Calu3 (cell line): ENCODE measurements around the gene ABLIM2. TPM values are rescaled to one million over a fixed set of nuclear protein-coding genes. Genes with fewer than 3 reads are reported as not detected.

Experiments
- BruUV-seq: library from RNA; stranded (reverse); fragments of 400-500 nt; replicated peaks from 2 replicates; lab custom pipeline; 2021; lab: Mats Ljungman, UMichigan
- CTCF ChIA-PET: fragments of 300-600 bp; sonication (Branson Sonifier 250); formaldehyde crosslinking; loops from one replicate; lab custom pipeline; 2022; ENCODE audit warnings: antibody characterized with exemption; lab: Charles Lee
- DNase-seq: peaks from one replicate; pipeline ENCODE4 v3.0.0; 2022
- H3K27ac Mint-ChIP-seq: one replicate; pipeline ENCODE4 v1.8.0; 2022; ENCODE audit warnings: mixed read lengths; ENCODE audit not compliant: unreplicated experiment
- H3K27me3 Mint-ChIP-seq: one replicate; pipeline ENCODE4 v1.8.0; 2022; ENCODE audit warnings: mixed read lengths; ENCODE audit not compliant: unreplicated experiment
- H3K36me3 Mint-ChIP-seq: one replicate; pipeline ENCODE4 v1.8.0; 2022; ENCODE audit warnings: mild to moderate bottlenecking, moderate library complexity, mixed read lengths; ENCODE audit not compliant: insufficient read depth, unreplicated experiment
- H3K4me1 Mint-ChIP-seq: one replicate; pipeline ENCODE4 v1.8.0; 2022; ENCODE audit warnings: mild to moderate bottlenecking, low read depth, mixed read lengths; ENCODE audit not compliant: unreplicated experiment
- H3K4me3 Mint-ChIP-seq: one replicate; pipeline ENCODE4 v1.8.0; 2022; ENCODE audit warnings: mild to moderate bottlenecking, low read depth, moderate library complexity, mixed read lengths; ENCODE audit not compliant: unreplicated experiment
- H3K9me3 Mint-ChIP-seq: one replicate; pipeline ENCODE4 v1.8.0; 2022; ENCODE audit warnings: low read depth, mixed read lengths; ENCODE audit not compliant: unreplicated experiment
- intact Hi-C: fragments of 100-400 bp; cut with micrococcal nuclease; formaldehyde crosslinking; loops from one replicate; pipeline ENCODE4 v1.10.0; 2022; ENCODE audit not compliant: unreplicated experiment
- total RNA-seq: library from RNA; stranded (reverse); gene quantifications from 2 replicates; pipeline ENCODE4 v1.2.3, GENCODE V29; 2022
- TF ChIP-seq, protein P1 (sequence below): fragments of 200-600 bp; IDR thresholded peaks from one replicate; pipeline ENCODE4 v1.8.0; 2022; ENCODE audit warnings: antibody characterized with exemption; ENCODE audit not compliant: unreplicated experiment

Gene ABLIM2
- total RNA-seq, 1 experiment from 2014 or later: 1.0 TPM

DNA sequence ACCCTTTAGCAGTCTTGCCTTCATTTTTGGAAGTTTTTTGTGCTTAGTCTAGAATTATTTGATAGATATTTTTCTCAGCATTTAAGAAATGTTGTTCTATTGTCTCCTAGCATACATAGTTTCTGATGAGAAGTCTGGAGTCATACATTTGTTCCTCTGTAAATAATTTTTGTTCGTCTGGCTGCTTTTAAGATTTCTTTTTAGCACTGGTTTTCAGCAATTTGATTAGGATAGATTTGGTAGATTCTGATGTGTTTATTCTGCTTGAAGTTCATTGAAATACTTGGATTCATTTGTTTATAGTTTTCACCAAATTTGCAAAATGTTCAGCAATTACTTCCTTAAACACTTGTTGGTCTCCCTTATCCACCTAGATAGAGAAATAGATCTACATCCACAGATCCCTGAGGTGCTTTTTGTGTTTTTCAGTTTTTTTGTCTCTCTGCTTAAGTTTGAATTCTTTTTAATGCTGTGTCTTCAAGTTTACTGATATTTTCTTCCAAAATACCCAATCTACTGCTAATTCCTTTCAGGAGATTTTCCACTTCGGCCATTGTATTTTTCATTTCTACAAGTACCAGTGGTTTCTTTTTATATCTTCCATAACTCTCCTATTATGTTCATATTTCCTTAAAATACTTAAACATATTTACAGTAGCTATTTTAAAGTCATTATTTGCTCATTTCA is 64.9 kb downstream of the ABLIM2 start:
- H3K27me3 Mint-ChIP-seq: no peaks in the 10 kb centered on the region
- no peaks in the 10 kb centered on the region for H3K36me3 Mint-ChIP-seq
- BruUV-seq: no TSS peak
- no peak overlapping the region for H3K4me3 Mint-ChIP-seq
- H3K9me3 Mint-ChIP-seq: peaks cover 10% of the 10 kb centered on the region
- H3K27ac Mint-ChIP-seq: no peak overlapping the region
- intact Hi-C loops: no loop called here
- H3K4me1 Mint-ChIP-seq: no peaks in the 10 kb centered on the region
- CTCF ChIA-PET: no interaction called here
- DNase-seq: no peak
- TF ChIP-seq, protein P1, sequence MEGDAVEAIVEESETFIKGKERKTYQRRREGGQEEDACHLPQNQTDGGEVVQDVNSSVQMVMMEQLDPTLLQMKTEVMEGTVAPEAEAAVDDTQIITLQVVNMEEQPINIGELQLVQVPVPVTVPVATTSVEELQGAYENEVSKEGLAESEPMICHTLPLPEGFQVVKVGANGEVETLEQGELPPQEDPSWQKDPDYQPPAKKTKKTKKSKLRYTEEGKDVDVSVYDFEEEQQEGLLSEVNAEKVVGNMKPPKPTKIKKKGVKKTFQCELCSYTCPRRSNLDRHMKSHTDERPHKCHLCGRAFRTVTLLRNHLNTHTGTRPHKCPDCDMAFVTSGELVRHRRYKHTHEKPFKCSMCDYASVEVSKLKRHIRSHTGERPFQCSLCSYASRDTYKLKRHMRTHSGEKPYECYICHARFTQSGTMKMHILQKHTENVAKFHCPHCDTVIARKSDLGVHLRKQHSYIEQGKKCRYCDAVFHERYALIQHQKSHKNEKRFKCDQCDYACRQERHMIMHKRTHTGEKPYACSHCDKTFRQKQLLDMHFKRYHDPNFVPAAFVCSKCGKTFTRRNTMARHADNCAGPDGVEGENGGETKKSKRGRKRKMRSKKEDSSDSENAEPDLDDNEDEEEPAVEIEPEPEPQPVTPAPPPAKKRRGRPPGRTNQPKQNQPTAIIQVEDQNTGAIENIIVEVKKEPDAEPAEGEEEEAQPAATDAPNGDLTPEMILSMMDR: no peak

DNA sequence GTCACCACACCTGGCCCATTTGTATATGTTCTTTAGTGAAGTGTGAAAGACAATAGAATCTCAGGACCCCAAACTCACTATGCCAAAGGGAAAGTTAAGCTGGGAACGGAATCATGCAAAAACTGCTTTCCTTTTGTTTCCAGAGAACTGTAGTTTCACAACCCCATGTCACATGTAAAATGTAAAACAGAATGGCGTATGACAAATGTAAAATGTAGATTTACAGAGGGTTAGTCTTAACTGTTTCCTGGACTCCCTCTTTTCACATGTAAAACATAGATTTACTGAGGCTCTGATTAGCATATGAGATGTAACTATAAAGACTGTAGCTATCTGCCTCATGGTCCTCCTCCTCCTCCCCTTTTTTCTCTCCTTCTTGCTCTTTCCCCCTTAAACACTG is 66.3 kb downstream of the ABLIM2 start:
- no peak for DNase-seq
- no peaks in the 10 kb centered on the region for H3K4me1 Mint-ChIP-seq
- H3K9me3 Mint-ChIP-seq: peaks cover 10% of the 10 kb centered on the region
- BruUV-seq: no TSS peak
- CTCF ChIA-PET: no interaction called here
- no peaks in the 10 kb centered on the region for H3K36me3 Mint-ChIP-seq
- intact Hi-C loops: no loop called here
- TF ChIP-seq, protein P1: no peak
- no peak overlapping the region for H3K4me3 Mint-ChIP-seq
- no peak overlapping the region for H3K27ac Mint-ChIP-seq
- peaks cover 8% of the 10 kb centered on the region for H3K27me3 Mint-ChIP-seq

DNA sequence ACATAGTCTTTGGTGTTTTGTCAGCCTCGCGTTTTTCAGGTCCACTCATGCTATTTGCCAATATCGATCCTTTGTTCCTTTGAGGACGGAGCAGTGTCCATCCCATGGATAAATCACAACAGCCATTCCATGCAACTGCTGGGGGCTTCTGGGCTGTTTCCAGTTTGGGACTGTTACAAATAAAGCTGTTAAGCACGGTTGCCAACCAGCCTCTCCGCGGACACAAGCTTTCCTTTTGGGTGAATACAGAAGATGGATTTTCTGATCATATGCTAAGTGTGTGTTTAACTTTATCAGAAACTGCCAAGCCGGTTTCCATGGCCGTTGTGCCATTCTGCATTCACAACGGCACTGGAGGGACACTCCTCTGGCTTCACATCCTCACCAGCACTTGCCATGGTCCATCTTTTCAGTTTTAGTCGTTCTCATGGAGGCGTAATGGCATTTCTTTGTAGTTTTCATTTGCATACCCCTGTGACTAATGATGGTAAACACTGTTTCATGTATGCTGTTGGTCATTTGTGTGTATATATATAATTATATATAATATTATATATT is 67.8 kb downstream of the ABLIM2 start:
- no TSS peak for BruUV-seq
- Mint-ChIP-seq H3K4me3 (no peak overlapping the region), H3K27ac (no peak overlapping the region), H3K36me3 (no peaks in the 10 kb centered on the region), H3K4me1 (no peaks in the 10 kb centered on the region), H3K27me3 (peaks cover 16% of the 10 kb centered on the region), H3K9me3 (peaks cover 10% of the 10 kb centered on the region)
- DNase-seq: no peak
- CTCF ChIA-PET: no interaction called here
- intact Hi-C loops: no loop called here
- TF ChIP-seq, protein P1: no peak

DNA sequence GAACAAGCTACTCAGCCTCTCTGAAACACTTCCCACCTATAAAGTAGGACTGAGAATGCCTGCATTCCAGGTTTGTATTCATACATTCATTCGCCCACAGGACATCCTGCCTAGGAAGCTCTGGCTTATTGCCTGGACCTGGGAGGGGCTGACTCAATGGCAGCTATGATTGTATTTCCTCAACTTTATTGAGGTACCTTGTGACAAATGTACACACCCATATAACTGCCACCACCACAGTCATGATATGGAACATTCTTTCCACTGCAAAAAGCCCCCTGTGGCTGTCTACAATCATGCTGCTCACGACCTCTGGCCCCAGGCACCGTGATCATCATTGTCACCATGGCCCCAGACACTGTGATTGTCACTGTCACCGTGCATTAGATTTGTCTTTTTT is 68.3 kb downstream of the ABLIM2 start:
- intact Hi-C loops: no loop called here
- Mint-ChIP-seq H3K27me3 (peaks cover 16% of the 10 kb centered on the region), H3K4me3 (no peak overlapping the region), H3K27ac (no peak overlapping the region), H3K36me3 (no peaks in the 10 kb centered on the region), H3K9me3 (peaks cover 10% of the 10 kb centered on the region), H3K4me1 (no peaks in the 10 kb centered on the region)
- CTCF ChIA-PET: no interaction called here
- DNase-seq: no peak
- TF ChIP-seq, protein P1: no peak
- BruUV-seq: no TSS peak
